ENCODE data around the gene SP5.
"Not testable (repeated sequence)": the region's sequence is repeated elsewhere in the genome, so short reads cannot be mapped to it uniquely, and the experiment has no call there.

SP5 gene

DNA sequence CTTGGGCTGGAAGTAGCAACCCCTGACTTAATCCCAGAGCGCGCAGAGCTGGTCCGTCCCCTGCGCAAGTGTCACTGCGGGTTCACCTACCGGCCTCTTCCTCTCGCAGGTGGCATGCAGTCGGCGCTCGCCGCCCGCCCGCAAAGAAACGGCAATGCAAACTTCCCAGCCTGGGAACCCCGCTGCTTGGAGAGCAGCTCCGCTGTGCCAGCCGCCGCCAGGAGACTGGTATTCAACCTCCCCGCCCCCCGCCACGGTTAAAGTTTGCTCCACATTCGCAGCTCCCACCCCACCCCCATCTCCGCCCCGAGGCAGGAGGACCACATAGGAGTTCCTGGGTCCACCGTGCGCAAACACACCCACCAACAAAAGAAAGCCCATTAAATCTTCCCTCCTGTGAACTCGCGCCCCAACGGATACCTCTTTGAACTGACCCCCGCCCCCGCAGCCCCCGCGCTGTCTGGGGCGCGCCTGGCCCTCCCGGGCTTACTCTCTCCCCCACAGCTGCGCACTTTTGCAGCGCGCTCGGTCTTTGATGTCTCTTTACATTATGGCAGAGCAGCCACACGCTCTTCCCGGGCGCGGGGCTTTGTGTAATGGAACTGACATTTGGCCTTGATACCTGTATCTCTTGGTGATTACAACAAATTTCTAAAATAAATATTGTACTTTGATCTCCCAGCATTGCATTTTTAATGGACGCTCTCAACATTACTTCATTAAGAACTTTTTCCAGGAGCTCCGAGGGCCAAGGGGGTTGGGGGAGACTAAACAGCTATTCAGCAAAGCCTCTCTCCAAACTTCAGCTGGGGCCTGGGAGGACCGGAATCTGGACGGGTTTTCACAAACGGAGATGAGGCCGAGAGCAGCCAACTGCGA is 3.1 kb upstream of the SP5 start:
- ATAC-seq: no peak

- ATAC-seq: no peak
These were observed 2.2 kb upstream of the SP5 start for GRCh38 chr2:170712653-170713542.

- no peak for ATAC-seq
These were observed 1.4 kb upstream of the SP5 start for GRCh38 chr2:170713543-170714380.

- ATAC-seq: peak in 1 of 2 donors; percentile 28
These were observed 616 bp upstream of the SP5 start for GRCh38 chr2:170714381-170715061.

DNA sequence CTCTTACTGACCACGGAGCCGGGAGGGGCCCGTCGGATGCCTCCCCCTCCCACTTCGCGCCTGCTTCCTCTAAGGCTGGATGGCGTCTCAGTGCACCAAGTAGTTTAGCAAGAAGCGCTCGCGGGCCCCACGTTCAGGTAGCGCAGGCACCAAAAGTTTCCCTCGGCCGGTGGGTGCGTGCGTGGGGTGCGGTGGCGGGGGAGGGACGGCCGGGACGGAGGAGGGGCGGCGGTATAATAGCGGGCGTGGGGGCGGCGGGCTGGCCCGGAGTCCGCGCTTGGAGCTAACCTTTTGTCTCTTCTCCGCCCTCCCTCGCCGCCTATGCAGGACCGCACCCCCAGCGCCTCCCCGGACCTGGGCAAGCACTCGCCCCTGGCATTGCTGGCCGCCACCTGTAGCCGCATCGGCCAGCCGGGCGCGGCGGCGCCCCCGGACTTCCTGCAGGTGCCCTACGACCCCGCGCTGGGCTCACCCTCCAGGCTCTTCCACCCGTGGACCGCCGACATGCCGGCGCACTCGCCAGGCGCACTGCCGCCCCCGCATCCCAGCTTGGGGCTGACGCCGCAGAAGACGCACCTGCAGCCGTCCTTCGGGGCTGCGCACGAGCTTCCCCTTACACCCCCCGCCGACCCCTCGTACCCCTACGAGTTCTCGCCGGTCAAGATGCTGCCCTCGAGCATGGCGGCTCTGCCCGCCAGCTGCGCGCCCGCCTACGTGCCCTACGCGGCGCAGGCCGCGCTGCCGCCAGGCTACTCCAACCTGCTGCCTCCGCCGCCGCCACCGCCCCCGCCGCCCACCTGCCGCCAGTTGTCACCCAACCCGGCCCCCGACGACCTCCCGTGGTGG is 1.0 kb downstream of the SP5 start:
- peak in 1 of 2 donors; percentile 4 for ATAC-seq

GRCh38 chr2:170716851-170717598 is 1.9 kb downstream of the SP5 start:
- ATAC-seq: no peak

DNA sequence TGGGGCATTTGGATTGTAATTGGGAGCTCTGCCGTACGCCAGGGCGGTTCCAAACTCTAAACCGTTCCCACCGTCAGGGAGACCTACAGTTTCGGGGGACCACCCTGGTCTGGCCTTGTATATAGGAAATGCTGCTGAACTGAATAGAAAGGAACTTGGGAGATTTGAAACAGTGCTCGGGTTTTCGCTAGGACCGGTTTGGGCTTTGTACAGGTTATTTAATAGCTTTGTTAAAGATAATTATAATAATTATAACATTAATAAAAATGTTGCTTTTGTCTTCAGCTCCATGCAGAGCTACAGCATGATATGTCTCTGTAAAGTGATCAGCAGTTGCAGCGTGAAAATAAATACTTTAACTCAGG is 2.4 kb downstream of the SP5 start:
- no peak for ATAC-seq

DNA sequence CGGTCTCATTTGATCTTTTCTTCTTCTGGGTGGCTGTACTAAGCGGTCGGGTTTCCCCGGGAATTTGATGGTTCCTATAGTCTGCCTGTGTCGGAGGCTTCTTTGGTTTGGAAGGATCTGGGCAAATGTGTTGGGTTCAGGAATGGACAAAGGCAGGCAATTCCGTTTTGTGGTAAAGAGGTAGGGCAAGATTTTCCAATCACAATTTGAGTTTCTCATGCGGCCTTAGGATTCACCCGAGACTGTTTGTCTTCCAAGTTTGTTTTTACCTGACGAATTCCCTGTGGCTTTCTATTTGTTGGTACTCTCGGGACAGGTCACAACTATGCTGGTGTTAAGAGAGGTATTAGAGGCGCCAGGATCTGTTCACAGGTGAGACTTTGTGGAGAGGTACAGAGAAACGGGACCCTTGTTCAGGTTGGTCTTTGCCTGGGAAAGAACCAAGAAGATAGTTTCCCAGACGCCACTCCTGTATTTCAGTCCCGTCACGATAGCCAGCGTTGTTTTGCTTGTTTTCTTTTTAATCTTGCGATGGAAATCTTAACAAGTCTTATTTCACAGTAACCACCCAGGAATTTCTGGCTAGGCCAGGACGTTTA is 3.0 kb downstream of the SP5 start:
- no peak for ATAC-seq

GRCh38 chr2:170719810-170720209 is 4.7 kb downstream of the SP5 start:
- ATAC-seq: no peak

DNA sequence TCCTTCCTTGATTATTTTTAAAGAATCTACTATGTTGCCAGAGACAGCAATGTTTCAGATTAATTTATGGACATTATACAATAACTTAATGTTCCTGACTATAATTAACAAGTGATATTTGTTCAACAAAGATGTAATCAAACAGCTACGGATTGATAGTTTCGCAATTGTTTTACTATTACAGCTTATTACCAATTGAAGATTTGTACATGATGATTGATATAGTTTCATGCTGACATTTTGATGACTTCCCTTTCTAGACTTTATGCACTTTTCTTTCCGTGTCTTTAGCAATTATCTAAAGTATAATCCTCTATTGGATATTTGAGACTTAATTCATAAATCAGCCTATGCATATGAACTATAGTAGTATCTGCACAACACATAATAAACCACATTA is 6.5 kb downstream of the SP5 start:
- ATAC-seq: no peak

DNA sequence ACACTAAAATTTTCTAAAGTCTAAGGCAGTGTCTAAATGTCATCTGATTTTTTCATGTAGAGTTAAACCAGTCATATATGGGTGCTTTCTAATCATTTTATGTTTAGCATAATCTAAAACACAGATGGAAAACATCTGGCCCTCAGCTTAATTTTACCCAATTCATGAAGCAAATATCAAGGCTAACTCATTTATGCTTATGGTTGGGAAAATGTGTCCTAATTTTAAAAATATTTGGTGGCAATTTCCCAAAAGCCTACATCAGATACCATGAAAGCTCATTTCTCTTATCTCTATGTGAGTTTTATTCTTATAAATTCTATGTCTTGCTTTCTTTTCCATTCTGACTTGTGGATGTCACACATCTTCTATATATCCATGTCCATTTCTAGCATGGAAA is 7.2 kb downstream of the SP5 start:
- no peak for ATAC-seq

- no peak for ATAC-seq
These were observed 8.4 kb downstream of the SP5 start for GRCh38 chr2:170723446-170723958.

GRCh38 chr2:170733798-170734600 is 18.9 kb downstream of the SP5 start:
- no peak for ATAC-seq

DNA sequence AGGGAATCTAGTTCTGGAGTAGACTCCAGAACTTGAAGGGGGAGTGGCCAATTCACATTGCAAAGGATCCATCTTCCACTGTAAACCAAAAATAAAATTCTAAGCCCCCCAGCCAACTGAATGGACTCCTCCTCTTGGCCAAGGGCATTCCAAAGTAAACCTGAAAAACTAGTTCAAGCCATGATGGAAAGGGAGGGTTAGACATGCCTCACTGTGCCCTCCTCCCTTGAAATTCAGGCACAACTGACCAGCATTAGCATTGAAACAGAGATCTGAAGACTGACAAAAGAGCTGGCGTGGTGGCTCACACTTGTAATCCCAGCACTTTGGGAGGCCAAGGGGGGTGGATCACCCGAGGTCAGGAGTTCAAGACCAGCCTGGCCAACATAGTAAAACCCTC is 19.5 kb downstream of the SP5 start:
- ATAC-seq: not testable (repeated sequence)

- no peak for ATAC-seq
These were observed 21.5 kb downstream of the SP5 start for GRCh38 chr2:170736628-170737027.

DNA sequence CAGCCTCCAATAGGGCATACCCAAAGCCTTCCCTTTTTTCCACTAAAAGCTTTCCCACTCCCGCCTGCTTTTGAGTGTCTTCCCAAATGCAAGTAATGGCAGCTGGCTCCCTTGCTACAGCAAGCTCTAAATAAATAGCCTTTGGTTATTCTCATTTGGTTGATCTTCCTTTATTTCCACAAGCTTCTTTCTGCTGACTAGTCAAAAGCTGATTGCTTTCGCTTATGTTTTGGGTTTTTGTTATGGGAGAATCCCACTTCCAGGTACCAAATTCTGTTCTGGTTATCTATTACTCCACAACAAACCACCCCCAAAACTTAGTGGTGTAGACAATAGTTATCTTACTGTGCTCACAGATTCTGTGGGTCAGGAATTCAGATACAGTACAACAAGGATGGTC is 22.3 kb downstream of the SP5 start:
- no peak for ATAC-seq

- ATAC-seq: no peak
These were observed 22.7 kb downstream of the SP5 start for GRCh38 chr2:170737821-170738220.

GRCh38 chr2:170739048-170739447 is 23.9 kb downstream of the SP5 start:
- ATAC-seq: no peak

DNA sequence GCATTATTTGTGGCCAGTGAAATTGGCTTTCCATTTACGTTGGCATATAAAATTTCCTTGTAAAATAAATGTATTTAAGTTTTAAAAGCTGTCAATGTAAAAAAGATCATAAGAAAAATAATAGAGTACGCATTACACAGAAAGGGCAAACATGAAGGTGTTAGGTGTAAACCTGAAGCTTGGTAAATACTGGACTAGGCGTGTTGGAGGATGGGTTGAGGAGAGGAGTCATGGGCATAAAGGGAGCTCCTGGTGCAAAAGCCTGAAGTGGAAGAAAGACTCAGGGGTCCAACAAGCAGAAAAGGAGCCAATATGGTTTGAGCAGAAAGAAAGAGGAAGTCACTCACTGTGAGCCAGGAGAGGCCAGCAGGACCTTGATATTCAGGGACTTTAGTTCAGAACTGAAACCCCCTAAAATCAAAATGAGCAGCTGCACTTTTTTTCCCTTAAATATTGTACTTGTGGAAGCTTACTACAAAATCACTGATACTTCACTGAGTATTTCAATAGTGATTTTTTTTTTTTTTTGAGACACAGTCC is 24.4 kb downstream of the SP5 start:
- no peak for ATAC-seq

Measured in activated CD4-positive, CD25-positive, alpha-beta regulatory T cell treated with anti-CD3 and anti-CD28 coated beads, Interleukin-2, amount 50 U/mL, for 24 hours (primary cell).